H1 (cell line): ENCODE results near the gene POGK. TPM values are rescaled to one million over a fixed set of nuclear protein-coding genes. Genes with fewer than 3 reads are reported as not detected.
"Not testable (repeated sequence)": the region's sequence is repeated elsewhere in the genome, so short reads cannot be mapped to it uniquely, and the experiment has no call there.

Experiments used
- CTCF ChIA-PET: fragments of 300-600 bp; sonication (Branson Sonifier 250); formaldehyde crosslinking; loops from one replicate; lab custom pipeline; 2021; ENCODE audit not compliant: partially characterized antibody; lab: Charles Lee
- POLR2A ChIA-PET: fragments of 300-600 bp; sonication (Branson Sonifier 250); formaldehyde crosslinking; loops from one replicate; lab custom pipeline; 2021; ENCODE audit warnings: inconsistent platforms; ENCODE audit not compliant: partially characterized antibody; lab: Charles Lee
- DNase-seq, 2 experiments: peaks; one replicate each; pipeline versions ENCODE4 v3.0.0 to v3.0.0-alpha.2; 2010 to 2022; ENCODE audit warnings: low spot score in 2 of 2, low read depth in 1 of 2, mixed read lengths in 1 of 2
- FAIRE-seq: peaks from 2 replicates; lab custom pipeline; 2011; peaks lifted over from hg19 to GRCh38; lab: Jason Lieb, UNC
- H2AFZ ChIP-seq: 2 replicates; pipeline ENCODE4 v1.8.1; 2012; ENCODE audit warnings: low read length, inconsistent platforms
- H2AK5ac ChIP-seq: 2 replicates; pipeline ENCODE4 v1.6.1; 2013; ENCODE audit warnings: low read depth, low read length
- H2BK120ac ChIP-seq: replicated peaks from 2 replicates; pipeline ENCODE3; 2013; ENCODE audit warnings: low read depth, low read length, inconsistent platforms
- H2BK12ac ChIP-seq: 2 replicates; pipeline ENCODE4 v1.6.1; 2013; ENCODE audit warnings: low read depth, low read length
- H2BK15ac ChIP-seq: 2 replicates; pipeline ENCODE4 v1.6.1; 2013; ENCODE audit warnings: low read length
- H2BK20ac ChIP-seq: 2 replicates; pipeline ENCODE4 v1.6.1; 2013; ENCODE audit warnings: low read length
- H2BK5ac ChIP-seq: 2 replicates; pipeline ENCODE4 v1.6.1; 2013; ENCODE audit warnings: low read depth, low read length
- H3K14ac ChIP-seq: 2 replicates; pipeline ENCODE4 v1.6.1; 2013; ENCODE audit warnings: inconsistent platforms; ENCODE audit not compliant: insufficient read length
- H3K18ac ChIP-seq: 2 replicates; pipeline ENCODE4 v1.6.1; 2013; ENCODE audit warnings: low read length; ENCODE audit errors: extremely low read depth
- H3K23ac ChIP-seq: 2 replicates; pipeline ENCODE4 v1.6.1; 2013; ENCODE audit warnings: inconsistent platforms; ENCODE audit not compliant: insufficient read length
- H3K23me2 ChIP-seq: 2 replicates; pipeline ENCODE4 v1.6.1; 2013; ENCODE audit warnings: low read depth, low read length
- H3K27ac ChIP-seq: 2 replicates; pipeline ENCODE4 v1.6.1; 2011; ENCODE audit warnings: low read depth, low read length, inconsistent platforms
- H3K27me3 ChIP-seq, 4 experiments: replicated peaks in 1 of 4; 1 replicate in 1 of 4; 2 replicates in 3 of 4; pipeline versions ENCODE4 v1.6.1 to v1.8.1; 2011 to 2013; ENCODE audit warnings: low read length in 3 of 4, mild to moderate bottlenecking in 3 of 4, inconsistent platforms in 2 of 4, mixed read lengths in 2 of 4, moderate library complexity in 1 of 4; ENCODE audit not compliant: control insufficient read depth in 3 of 4, insufficient read depth in 3 of 4; ENCODE audit errors: extremely low read depth in 1 of 4
- H3K36me3 ChIP-seq, 4 experiments: 2 replicates each; pipeline versions ENCODE4 v1.6.1 to v1.8.1; 2011 to 2013; ENCODE audit warnings: mild to moderate bottlenecking in 4 of 4, low read length in 3 of 4, moderate library complexity in 2 of 4, control low read depth in 1 of 4, inconsistent platforms in 1 of 4; ENCODE audit not compliant: insufficient read depth in 4 of 4, control insufficient read depth in 2 of 4
- H3K4ac ChIP-seq: replicated peaks from 2 replicates; pipeline ENCODE3; 2013; ENCODE audit warnings: low read length, low read depth, mixed read lengths, inconsistent platforms; ENCODE audit not compliant: insufficient read length
- H3K4me1 ChIP-seq, 4 experiments: replicated peaks in 1 of 4; 1 replicate in 1 of 4; 2 replicates in 3 of 4; pipeline versions ENCODE4 v1.6.1 to v1.8.1; 2011 to 2013; ENCODE audit warnings: low read length in 3 of 4, inconsistent platforms in 2 of 4, mixed read lengths in 1 of 4; ENCODE audit not compliant: insufficient read depth in 4 of 4, control insufficient read depth in 3 of 4
- H3K4me2 ChIP-seq, 2 experiments: 2 replicates each; pipeline versions ENCODE4 v1.6.1 to v1.8.1; 2011 to 2013; ENCODE audit warnings: low read depth in 2 of 2, low read length in 2 of 2, control low read depth in 1 of 2, inconsistent platforms in 1 of 2, mild to moderate bottlenecking in 1 of 2; ENCODE audit not compliant: insufficient read depth in 1 of 2
- H3K4me3 ChIP-seq, 4 experiments: fragments of 200-600, 300-600 bp in 1 of 4; sonication (generic), shearing (Covaris generic), sonication (Bioruptor Twin) in 1 of 4; 2 replicates each; pipeline versions ENCODE4 v1.5.1 to v1.8.1; 2011 to 2016; ENCODE audit warnings: low read length in 4 of 4, low read depth in 3 of 4, control low read depth in 2 of 4, inconsistent platforms in 2 of 4, mild to moderate bottlenecking in 2 of 4, mixed read lengths in 1 of 4, moderate library complexity in 1 of 4; ENCODE audit not compliant: insufficient read depth in 2 of 4; ENCODE audit errors: extremely low read depth in 1 of 4
- H3K56ac ChIP-seq: replicated peaks from 2 replicates; pipeline ENCODE3; 2013; ENCODE audit warnings: low read depth, mild to moderate bottlenecking, mixed read lengths, low read length, inconsistent platforms; ENCODE audit not compliant: insufficient read length
- H3K79me1 ChIP-seq: 2 replicates; pipeline ENCODE4 v1.6.1; 2013; ENCODE audit warnings: low read depth, low read length, control low read depth
- H3K79me2 ChIP-seq, 2 experiments: 2 replicates each; pipeline versions ENCODE4 v1.6.1 to v1.8.1; 2012 to 2013; ENCODE audit warnings: low read length in 2 of 2, mild to moderate bottlenecking in 2 of 2, inconsistent platforms in 1 of 2; ENCODE audit not compliant: insufficient read depth in 2 of 2, control insufficient read depth in 1 of 2
- H3K9ac ChIP-seq, 4 experiments: replicated peaks in 1 of 4; 1 replicate in 1 of 4; 2 replicates in 3 of 4; pipeline versions ENCODE4 v1.6.1 to v1.8.1; 2011 to 2013; ENCODE audit warnings: low read depth in 3 of 4, low read length in 3 of 4, control low read depth in 2 of 4, mild to moderate bottlenecking in 2 of 4, moderate library complexity in 2 of 4, inconsistent platforms in 1 of 4; ENCODE audit errors: extremely low read depth in 1 of 4
- H3K9me3 ChIP-seq, 2 experiments: 2 replicates each; pipeline versions ENCODE4 v1.6.1 to v1.8.1; 2012 to 2013; ENCODE audit warnings: mild to moderate bottlenecking in 2 of 2, moderate library complexity in 2 of 2, control low read depth in 1 of 2, inconsistent platforms in 1 of 2, low read depth in 1 of 2, low read length in 1 of 2, mixed read lengths in 1 of 2; ENCODE audit not compliant: insufficient read depth in 2 of 2
- H4K20me1 ChIP-seq, 2 experiments: replicated peaks in 1 of 2; 2 replicates each; pipeline versions ENCODE3 to v1.8.1; 2011 to 2013; ENCODE audit warnings: inconsistent platforms in 2 of 2, low read length in 2 of 2, mild to moderate bottlenecking in 1 of 2; ENCODE audit not compliant: insufficient read depth in 2 of 2, control insufficient read depth in 1 of 2
- H4K5ac ChIP-seq: 2 replicates; pipeline ENCODE4 v1.6.1; 2013; ENCODE audit warnings: low read length, low read depth, mixed read lengths, inconsistent platforms; ENCODE audit not compliant: insufficient read length
- H4K8ac ChIP-seq: 2 replicates; pipeline ENCODE4 v1.8.0; 2013; ENCODE audit warnings: mild to moderate bottlenecking, moderate library complexity, low read length, inconsistent platforms; ENCODE audit not compliant: insufficient read depth; ENCODE audit errors: extremely low read depth
- H4K91ac ChIP-seq: replicated peaks from 2 replicates; pipeline ENCODE3; 2013; ENCODE audit warnings: low read length, mixed read lengths, inconsistent platforms; ENCODE audit not compliant: insufficient read length
- SP1 ChIP-seq: IDR thresholded peaks from 2 replicates; pipeline ENCODE4 v1.6.1; 2011; ENCODE audit warnings: low read depth, low read length
- WGBS, 2 experiments: shearing (Covaris generic) in 1 of 2; methylation state at CpG; one replicate each; pipeline versions ENCODE4 v1.1.6 to v1.1.7; 2013 to 2015; ENCODE audit warnings: low lambda C conversion rate in 2 of 2, mixed read lengths in 2 of 2, inconsistent platforms in 1 of 2, low coverage in 1 of 2, missing lambda C conversion rate in 1 of 2; ENCODE audit not compliant: insufficient replicate concordance in 2 of 2, insufficient coverage in 1 of 2, insufficient read length in 1 of 2; ENCODE audit errors: extremely low coverage in 1 of 2, missing lambda C conversion rate in 1 of 2; 5-methylcytosine and 5-hydroxymethylcytosine counted together
- polyA plus RNA-seq, 7 experiments: library from polyadenylated mRNA; depleted of rRNA in 3 of 7; stranded (reverse) in 5 of 7; unstranded in 2 of 7; fragments of >200 nt in 5 of 7; fragments of 200-250 nt in 2 of 7; gene quantifications; 1 replicate in 5 of 7; 2 replicates in 1 of 7; 4 replicates in 1 of 7; pipeline versions ENCODE4 v1.2.1 to v1.2.3, GENCODE V29; 2011 to 2013; ENCODE audit warnings: missing spikeins in 2 of 7, mixed read lengths in 2 of 7
- total RNA-seq: library from RNA; stranded (reverse); fragmentation: NEBNext Ultra II Directional; extraction: Animal tissue kit (Norgen Biotek cat#: 25700); gene quantifications from 2 replicates; pipeline ENCODE4 v1.2.1, GENCODE V29; 2021

Gene POGK
- total and polyA plus RNA-seq, 2 of the 8 experiments (the other 6 are each of a cell fraction or from before 2014, with no cell fraction given): 16.9 to 40.3 TPM

DNA sequence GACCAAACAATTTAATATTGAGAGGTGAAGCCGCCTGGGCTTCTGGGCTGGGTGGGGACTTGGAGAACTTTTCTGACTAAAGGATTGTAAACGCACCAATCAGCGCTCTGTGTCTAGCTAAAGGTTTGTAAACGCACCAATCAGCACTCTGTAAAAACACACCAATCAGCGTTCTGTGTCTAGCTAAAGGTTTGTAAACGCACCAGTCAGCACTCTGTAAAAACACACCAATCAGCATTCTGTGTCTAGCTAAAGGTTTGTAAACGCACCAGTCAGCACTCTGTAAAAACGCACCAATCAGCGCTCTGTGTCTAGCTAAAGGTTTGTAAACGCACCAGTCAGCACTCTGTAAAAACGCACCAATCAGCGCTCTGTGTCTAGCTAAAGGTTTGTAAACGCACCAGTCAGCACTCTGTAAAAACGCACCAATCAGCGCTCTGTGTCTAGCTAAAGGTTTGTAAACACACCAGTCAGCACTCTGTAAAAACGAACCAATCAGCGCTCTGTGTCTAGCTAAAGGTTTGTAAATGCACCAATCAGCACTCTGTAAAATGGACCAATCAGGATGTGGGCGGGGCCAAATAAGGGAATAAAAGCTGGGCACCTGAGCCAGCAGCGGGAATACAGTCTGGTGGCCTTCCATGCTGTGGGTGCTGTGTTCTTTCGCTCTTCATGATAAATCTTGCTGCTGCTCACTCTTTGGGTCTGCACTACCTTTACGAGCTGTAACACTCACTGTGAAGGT, 39.1 kb downstream of the POGK start:
- H4K8ac ChIP-seq, H3K4me1 ChIP-seq, H3K36me3 ChIP-seq, H3K4me3 ChIP-seq, H2AK5ac ChIP-seq, POLR2A ChIA-PET, FAIRE-seq, H3K23ac ChIP-seq, H3K23me2 ChIP-seq, H3K18ac ChIP-seq, H4K91ac ChIP-seq, H4K20me1 ChIP-seq, H2BK15ac ChIP-seq, H3K9me3 ChIP-seq, H2AFZ ChIP-seq, H3K4me2 ChIP-seq, H3K56ac ChIP-seq, DNase-seq, H2BK20ac ChIP-seq, H3K27me3 ChIP-seq, H3K9ac ChIP-seq, H3K27ac ChIP-seq, H2BK120ac ChIP-seq, H4K5ac ChIP-seq, H3K4ac ChIP-seq, H3K14ac ChIP-seq, H3K79me1 ChIP-seq, H2BK5ac ChIP-seq, H2BK12ac ChIP-seq: not testable (repeated sequence)
- CTCF ChIA-PET: interaction anchor here (0.6 to 13.4 kb wide), 6 partner anchors 13 to 757 kb away, joined by 3 to 305 read pairs (median 4); no protein-coding TSS in a partner anchor
- TF ChIP-seq SP1: 0 out of 2 replicates have a peak, but pooled peaks have one; percentile 11
- peaks cover 3 to 23% of the 10 kb centered on the region in 2 experiments for H3K79me2 ChIP-seq
- WGBS, 2 experiments: 95% methylated on average over 18 of the region's 21 CpGs; no CpG with 5 or more reads in 1 of the 2 experiments
